ENCODE measurements around the gene EEF1A2. TPM values are rescaled to one million over a fixed set of nuclear protein-coding genes. Genes with fewer than 3 reads are reported as not detected.

The EEF1A2 gene
- total RNA-seq, 1 experiment from 2014 or later, result 26.0 TPM

DNA sequence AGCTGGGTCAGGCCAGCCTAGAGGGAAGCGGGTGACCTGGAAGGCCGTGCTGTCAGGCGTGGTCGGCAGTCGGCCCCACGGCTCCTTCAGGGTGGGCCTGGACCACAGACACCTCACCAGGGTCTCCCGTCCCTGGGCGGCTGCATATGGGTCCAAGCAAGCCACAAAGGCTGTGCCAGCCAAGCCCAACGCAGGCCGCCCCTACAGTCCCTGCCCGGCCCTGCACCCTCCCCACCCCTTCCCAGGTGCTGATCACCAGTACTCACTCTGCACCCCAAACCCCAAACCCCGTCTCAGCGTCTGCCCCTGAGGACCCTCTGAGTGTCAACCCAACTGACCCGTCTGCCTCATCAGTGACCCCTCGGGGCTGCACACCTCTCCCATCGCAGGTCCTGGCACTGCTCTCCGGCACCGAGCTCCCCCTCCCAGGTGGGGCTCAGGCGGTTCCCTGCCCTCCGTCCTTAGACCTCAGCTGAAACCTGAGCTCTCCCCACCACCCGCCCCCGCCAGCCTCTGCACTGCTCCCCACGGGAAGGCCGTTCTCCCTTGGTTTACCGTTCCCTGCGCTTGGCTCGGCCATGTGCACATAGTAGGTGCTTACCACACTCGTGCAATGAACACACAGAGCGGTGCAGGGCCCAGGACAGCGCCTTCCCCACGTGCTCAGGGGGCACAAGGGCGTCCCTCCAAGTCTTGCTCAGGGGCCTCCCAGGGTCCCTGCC, 20.2 kb upstream of the EEF1A2 start:
- CTCF ChIA-PET, result interaction anchor here (0.6 to 2.6 kb wide), 7 partner anchors 10 to 256 kb away, joined by 3 to 33 read pairs (median 3); partner anchors contain the start of gene PTK6
- Mint-ChIP-seq H3K9me3 (peaks cover 12% of the 10 kb centered on the region; the same call in 1 of the 2 replicates), H3K36me3 (peaks cover 18% of the 10 kb centered on the region), H3K4me1 (peaks cover 14% of the 10 kb centered on the region), H3K27me3 (ENCODE audit: low read depth) (peaks cover 9% of the 10 kb centered on the region; the same call in 1 of the 2 replicates), H3K4me3 (peak overlapping the region; percentile 74), H3K27ac (no peak overlapping the region)
- peak; percentile 2; the same call in 1 of the 2 replicates for ATAC-seq
- TF ChIP-seq ELF4 (CRISPR knock-in tag; IDR thresholded peaks at IDR 0.05; ENCODE audit: low read depth), result no peak
- TF ChIP-seq KAT7 (CRISPR knock-in tag; IDR thresholded peaks at IDR 0.05; ENCODE audit: borderline replicate concordance), result peak; percentile 63; the same call in 1 of the 2 replicates
- TF ChIP-seq FOXJ3 (CRISPR knock-in tag; IDR thresholded peaks at IDR 0.05; ENCODE audit: borderline replicate concordance), result no peak
- TF ChIP-seq TEAD1 (CRISPR knock-in tag; IDR thresholded peaks at IDR 0.05), result no peak
- no peak for TF ChIP-seq ZMAT4 (CRISPR knock-in tag; IDR thresholded peaks at IDR 0.05)
- peak; percentile 60; the same call in 1 of the 2 replicates for TF ChIP-seq MAX (CRISPR knock-in tag; IDR thresholded peaks at IDR 0.05)
- no peak for TF ChIP-seq ZNF396 (CRISPR knock-in tag; IDR thresholded peaks at IDR 0.05; ENCODE audit: borderline replicate concordance)
- TF ChIP-seq E2F4 (CRISPR knock-in tag; IDR thresholded peaks at IDR 0.05; ENCODE audit: borderline replicate concordance, low read depth), result no peak
- no peak for TF ChIP-seq SP1 (CRISPR knock-in tag; conservative IDR thresholded peaks at IDR 0.05)
- no peak for TF ChIP-seq PRRX2 (CRISPR knock-in tag; IDR thresholded peaks at IDR 0.05)
- TF ChIP-seq, protein P1, sequence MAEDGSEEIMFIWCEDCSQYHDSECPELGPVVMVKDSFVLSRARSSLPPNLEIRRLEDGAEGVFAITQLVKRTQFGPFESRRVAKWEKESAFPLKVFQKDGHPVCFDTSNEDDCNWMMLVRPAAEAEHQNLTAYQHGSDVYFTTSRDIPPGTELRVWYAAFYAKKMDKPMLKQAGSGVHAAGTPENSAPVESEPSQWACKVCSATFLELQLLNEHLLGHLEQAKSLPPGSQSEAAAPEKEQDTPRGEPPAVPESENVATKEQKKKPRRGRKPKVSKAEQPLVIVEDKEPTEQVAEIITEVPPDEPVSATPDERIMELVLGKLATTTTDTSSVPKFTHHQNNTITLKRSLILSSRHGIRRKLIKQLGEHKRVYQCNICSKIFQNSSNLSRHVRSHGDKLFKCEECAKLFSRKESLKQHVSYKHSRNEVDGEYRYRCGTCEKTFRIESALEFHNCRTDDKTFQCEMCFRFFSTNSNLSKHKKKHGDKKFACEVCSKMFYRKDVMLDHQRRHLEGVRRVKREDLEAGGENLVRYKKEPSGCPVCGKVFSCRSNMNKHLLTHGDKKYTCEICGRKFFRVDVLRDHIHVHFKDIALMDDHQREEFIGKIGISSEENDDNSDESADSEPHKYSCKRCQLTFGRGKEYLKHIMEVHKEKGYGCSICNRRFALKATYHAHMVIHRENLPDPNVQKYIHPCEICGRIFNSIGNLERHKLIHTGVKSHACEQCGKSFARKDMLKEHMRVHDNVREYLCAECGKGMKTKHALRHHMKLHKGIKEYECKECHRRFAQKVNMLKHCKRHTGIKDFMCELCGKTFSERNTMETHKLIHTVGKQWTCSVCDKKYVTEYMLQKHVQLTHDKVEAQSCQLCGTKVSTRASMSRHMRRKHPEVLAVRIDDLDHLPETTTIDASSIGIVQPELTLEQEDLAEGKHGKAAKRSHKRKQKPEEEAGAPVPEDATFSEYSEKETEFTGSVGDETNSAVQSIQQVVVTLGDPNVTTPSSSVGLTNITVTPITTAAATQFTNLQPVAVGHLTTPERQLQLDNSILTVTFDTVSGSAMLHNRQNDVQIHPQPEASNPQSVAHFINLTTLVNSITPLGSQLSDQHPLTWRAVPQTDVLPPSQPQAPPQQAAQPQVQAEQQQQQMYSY (CRISPR knock-in tag; IDR thresholded peaks at IDR 0.05), result no peak
- no peak for TF ChIP-seq FOXK1 (CRISPR knock-in tag; IDR thresholded peaks at IDR 0.05)
- TF ChIP-seq ZNF121 (CRISPR knock-in tag; IDR thresholded peaks at IDR 0.05), result 0 out of 2 replicates have a peak, but pooled peaks have one; percentile 10
- no peak for DNase-seq (ENCODE audit: low spot score)
- POLR2A ChIA-PET, result no interaction called here

DNA sequence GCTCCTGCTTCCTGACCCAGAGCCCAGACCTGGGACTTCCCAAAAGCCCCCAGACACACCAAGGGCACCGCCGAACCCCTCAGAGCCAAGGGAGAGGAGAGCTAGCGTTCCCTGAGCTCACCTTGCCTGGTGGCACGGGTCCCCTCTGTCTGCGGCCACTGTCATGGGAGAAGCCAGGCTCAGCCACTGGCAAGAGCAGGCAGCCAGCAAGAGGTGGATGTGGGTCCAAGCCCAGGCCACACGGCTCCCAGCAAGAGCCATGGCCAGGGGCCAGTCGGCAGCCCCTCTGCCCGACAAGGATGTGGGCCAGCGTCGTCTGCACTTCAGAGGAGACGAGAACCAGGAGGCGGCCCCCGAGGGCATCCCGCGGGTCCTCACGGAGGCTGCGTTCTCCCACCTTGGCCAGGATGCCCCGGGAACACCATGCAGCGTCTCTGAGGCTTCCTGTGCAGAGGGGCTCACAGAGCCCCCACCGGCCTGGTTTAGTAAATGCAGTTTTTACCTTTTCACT, 19.5 kb upstream of the EEF1A2 start:
- H3K9me3 Mint-ChIP-seq, result peaks cover 9% of the 10 kb centered on the region; the same call in 1 of the 2 replicates
- POLR2A ChIA-PET, result no interaction called here
- DNase-seq (ENCODE audit: low spot score) (no peak), ATAC-seq (peak; percentile 4; the same call in 1 of the 2 replicates)
- peak overlapping the region; percentile 2; the same call in 1 of the 2 replicates for H3K27ac Mint-ChIP-seq
- CTCF ChIA-PET, result interaction anchor here (1.1 to 1.4 kb wide), 3 partner anchors 11 to 22 kb away, joined by 3 to 11 read pairs (median 8); partner anchors contain the start of gene PTK6
- H3K27me3 Mint-ChIP-seq (ENCODE audit: low read depth), result peaks cover 9% of the 10 kb centered on the region
- peak overlapping the region; percentile 74 for H3K4me3 Mint-ChIP-seq
- peaks cover 12% of the 10 kb centered on the region for H3K36me3 Mint-ChIP-seq
- peaks cover 14% of the 10 kb centered on the region for H3K4me1 Mint-ChIP-seq
- TF ChIP-seq JUN (CRISPR knock-in tag; IDR thresholded peaks at IDR 0.05) (no peak), ELF4 (CRISPR knock-in tag; IDR thresholded peaks at IDR 0.05; ENCODE audit: low read depth) (no peak), ZNF317 (CRISPR knock-in tag; IDR thresholded peaks at IDR 0.05; ENCODE audit: borderline replicate concordance, low read depth) (no peak), E2F1 (CRISPR knock-in tag; IDR thresholded peaks at IDR 0.05) (no peak), ZNF532 (CRISPR knock-in tag; IDR thresholded peaks at IDR 0.05; ENCODE audit: borderline replicate concordance) (no peak)
- TF ChIP-seq, protein P2, sequence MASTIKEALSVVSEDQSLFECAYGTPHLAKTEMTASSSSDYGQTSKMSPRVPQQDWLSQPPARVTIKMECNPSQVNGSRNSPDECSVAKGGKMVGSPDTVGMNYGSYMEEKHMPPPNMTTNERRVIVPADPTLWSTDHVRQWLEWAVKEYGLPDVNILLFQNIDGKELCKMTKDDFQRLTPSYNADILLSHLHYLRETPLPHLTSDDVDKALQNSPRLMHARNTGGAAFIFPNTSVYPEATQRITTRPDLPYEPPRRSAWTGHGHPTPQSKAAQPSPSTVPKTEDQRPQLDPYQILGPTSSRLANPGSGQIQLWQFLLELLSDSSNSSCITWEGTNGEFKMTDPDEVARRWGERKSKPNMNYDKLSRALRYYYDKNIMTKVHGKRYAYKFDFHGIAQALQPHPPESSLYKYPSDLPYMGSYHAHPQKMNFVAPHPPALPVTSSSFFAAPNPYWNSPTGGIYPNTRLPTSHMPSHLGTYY (CRISPR knock-in tag; IDR thresholded peaks at IDR 0.05), result no peak
- TF ChIP-seq, protein P3, sequence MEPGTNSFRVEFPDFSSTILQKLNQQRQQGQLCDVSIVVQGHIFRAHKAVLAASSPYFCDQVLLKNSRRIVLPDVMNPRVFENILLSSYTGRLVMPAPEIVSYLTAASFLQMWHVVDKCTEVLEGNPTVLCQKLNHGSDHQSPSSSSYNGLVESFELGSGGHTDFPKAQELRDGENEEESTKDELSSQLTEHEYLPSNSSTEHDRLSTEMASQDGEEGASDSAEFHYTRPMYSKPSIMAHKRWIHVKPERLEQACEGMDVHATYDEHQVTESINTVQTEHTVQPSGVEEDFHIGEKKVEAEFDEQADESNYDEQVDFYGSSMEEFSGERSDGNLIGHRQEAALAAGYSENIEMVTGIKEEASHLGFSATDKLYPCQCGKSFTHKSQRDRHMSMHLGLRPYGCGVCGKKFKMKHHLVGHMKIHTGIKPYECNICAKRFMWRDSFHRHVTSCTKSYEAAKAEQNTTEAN (CRISPR knock-in tag; IDR thresholded peaks at IDR 0.05), result no peak

Data from WTC11 (cell line).